ENCODE measurements around the gene SYNCRIP. TPM values are rescaled to one million over a fixed set of nuclear protein-coding genes. Genes with fewer than 3 reads are reported as not detected.

Gene SYNCRIP
- total RNA-seq, 1 donor from 2014 or later: 25.3 TPM

DNA sequence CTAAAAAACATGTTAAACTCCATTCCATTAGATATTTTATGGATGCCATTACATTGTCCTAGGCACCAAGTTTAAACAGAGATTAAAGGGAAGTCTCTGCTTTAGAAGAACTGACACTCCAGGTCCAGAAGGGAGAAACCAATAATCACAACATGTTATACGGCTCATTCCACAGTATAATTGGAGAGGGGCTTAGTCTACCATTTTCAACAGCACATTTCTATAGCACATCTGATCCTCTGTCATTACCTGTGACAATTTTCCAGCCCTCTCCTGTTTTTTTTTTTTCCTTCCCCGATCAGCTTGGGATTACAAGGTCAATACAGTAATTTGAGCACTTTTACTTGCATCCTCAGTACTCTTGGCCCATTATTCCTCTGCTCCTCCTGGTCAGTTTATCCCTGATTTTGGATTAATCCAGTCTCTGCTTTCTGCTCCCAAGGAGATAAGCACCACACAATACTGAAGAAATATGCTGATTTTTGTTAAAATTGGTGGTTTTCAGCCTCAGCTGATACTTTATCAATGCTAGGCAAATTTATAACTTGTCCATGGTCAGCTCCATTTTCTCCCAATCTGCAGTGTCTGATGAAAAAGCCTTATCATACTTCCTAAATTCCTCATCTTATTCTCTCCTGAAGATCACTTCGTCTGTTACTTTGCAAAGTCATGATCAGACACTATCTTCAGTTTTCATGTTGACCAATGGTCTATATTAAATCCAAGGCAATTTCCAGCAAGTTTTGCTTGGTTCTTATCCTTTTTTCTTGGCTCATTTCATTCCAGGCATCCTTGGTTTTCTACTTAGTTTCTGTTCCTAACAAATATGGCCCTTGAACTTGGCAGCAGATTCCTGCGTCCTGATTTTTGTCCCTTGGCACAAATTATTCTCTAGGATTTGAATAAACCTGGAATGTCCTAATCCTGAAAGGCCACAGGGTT is 30.8 kb upstream of the SYNCRIP start:
- Histone ChIP-seq H3K4me1 (peaks cover 0 to 21% of the 10 kb centered on the region in 2 donors), H3K4me3 (no peak overlapping the region), H3K36me3 (peaks cover 0 to 8% of the 10 kb centered on the region in 2 donors), H3K27me3 (no peaks in the 10 kb centered on the region), H3K9me3 (no peaks in the 10 kb centered on the region), H3K27ac (peak overlapping the region in 1 of 2 donors; percentile 4)
- no peak for DNase-seq (ENCODE audit: low spot score in 2 of 2)
- intact Hi-C loops (cut with DNase I): loop anchor here (10.0 kb wide), 1 partner anchor 209 kb away; no protein-coding TSS in a partner anchor
- TF ChIP-seq, protein P1, sequence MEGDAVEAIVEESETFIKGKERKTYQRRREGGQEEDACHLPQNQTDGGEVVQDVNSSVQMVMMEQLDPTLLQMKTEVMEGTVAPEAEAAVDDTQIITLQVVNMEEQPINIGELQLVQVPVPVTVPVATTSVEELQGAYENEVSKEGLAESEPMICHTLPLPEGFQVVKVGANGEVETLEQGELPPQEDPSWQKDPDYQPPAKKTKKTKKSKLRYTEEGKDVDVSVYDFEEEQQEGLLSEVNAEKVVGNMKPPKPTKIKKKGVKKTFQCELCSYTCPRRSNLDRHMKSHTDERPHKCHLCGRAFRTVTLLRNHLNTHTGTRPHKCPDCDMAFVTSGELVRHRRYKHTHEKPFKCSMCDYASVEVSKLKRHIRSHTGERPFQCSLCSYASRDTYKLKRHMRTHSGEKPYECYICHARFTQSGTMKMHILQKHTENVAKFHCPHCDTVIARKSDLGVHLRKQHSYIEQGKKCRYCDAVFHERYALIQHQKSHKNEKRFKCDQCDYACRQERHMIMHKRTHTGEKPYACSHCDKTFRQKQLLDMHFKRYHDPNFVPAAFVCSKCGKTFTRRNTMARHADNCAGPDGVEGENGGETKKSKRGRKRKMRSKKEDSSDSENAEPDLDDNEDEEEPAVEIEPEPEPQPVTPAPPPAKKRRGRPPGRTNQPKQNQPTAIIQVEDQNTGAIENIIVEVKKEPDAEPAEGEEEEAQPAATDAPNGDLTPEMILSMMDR (IDR thresholded peaks at IDR 0.05): no peak

DNA sequence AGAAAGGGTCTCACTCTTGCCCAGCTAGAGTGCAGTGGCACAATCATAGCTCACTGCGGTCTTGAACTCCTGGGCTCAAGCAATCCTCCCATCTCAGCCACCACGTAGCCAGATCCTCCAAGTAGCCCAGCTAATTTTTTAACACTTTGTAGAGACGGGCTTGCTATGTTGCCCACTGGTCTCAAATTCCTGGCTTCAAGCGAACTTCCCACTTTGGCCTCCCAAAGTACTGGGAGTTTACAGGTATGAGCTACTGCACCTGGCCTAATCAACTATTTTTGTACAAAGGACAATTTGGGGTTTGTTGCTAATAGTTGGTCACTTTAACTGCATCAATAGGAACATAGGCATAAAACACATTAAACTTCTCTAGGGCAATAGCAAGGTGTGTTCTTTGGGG is 29.9 kb upstream of the SYNCRIP start:
- H3K4me3 ChIP-seq: no peak overlapping the region
- intact Hi-C loops (cut with DNase I): loop anchor here (10.0 kb wide), 1 partner anchor 208 kb away; no protein-coding TSS in a partner anchor
- H3K27me3 ChIP-seq: no peaks in the 10 kb centered on the region
- TF ChIP-seq, protein P1 (IDR thresholded peaks at IDR 0.05): no peak
- no peaks in the 10 kb centered on the region for H3K9me3 ChIP-seq
- H3K36me3 ChIP-seq: peaks cover 0 to 8% of the 10 kb centered on the region in 2 donors
- H3K27ac ChIP-seq: no peak overlapping the region
- no peak for DNase-seq (ENCODE audit: low spot score in 2 of 2)
- H3K4me1 ChIP-seq: peaks cover 0 to 21% of the 10 kb centered on the region in 2 donors

DNA sequence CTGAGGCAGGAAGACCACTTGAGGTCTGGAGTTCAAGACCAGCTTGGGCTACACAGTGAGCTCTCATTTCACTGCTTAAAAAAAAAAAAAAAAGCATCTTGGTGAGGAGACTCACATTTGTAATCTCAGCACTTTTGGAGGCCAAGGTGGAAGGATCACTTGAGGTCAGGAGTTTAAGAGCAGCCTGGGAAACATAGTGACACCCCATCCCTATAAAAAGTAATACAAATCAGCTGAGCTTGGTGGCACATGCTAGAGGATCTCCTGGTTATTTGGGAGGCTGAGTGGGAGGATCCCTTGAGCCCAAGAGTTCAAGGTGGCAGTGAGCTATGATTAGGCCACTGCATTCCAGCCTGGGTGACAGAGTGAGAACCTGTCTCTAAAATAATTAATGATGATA is 29.4 kb upstream of the SYNCRIP start:
- Histone ChIP-seq H3K27ac (no peak overlapping the region), H3K4me1 (peaks cover 0 to 21% of the 10 kb centered on the region in 2 donors), H3K36me3 (peaks cover 0 to 8% of the 10 kb centered on the region in 2 donors), H3K4me3 (no peak overlapping the region), H3K9me3 (no peaks in the 10 kb centered on the region), H3K27me3 (no peaks in the 10 kb centered on the region)
- TF ChIP-seq, protein P1 (IDR thresholded peaks at IDR 0.05): no peak
- DNase-seq (ENCODE audit: low spot score in 2 of 2): no peak
- intact Hi-C loops (cut with DNase I): loop anchor here (10.0 kb wide), 1 partner anchor 207 kb away; no protein-coding TSS in a partner anchor

DNA sequence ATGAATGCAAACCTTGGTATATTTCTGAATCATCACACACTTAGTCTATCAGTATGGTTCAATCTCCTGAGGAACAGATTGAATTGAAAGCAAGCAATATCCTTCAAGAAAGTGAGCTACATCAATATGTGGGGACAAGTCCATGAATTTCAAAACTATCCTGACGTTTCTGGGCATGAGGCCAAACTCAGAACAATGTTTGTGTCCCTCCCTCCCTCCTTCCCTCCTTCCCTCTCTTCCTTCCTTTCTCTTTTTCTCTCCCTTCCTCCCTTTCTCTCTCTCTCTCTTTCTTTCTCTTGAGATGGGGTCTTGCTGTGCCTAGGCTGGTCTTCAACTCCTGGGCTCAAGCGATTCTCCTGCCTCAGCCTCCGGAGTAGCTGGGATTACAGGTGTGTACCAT is 27.9 kb upstream of the SYNCRIP start:
- Histone ChIP-seq H3K27me3 (no peaks in the 10 kb centered on the region), H3K4me1 (peaks cover 0 to 21% of the 10 kb centered on the region in 2 donors), H3K9me3 (no peaks in the 10 kb centered on the region), H3K27ac (no peak overlapping the region), H3K36me3 (peaks cover 1 to 13% of the 10 kb centered on the region in 2 donors), H3K4me3 (no peak overlapping the region)
- intact Hi-C loops (cut with DNase I): loop anchor here (10.0 kb wide), 1 partner anchor 206 kb away; no protein-coding TSS in a partner anchor
- TF ChIP-seq, protein P1 (IDR thresholded peaks at IDR 0.05): no peak
- DNase-seq (ENCODE audit: low spot score in 2 of 2): no peak

DNA sequence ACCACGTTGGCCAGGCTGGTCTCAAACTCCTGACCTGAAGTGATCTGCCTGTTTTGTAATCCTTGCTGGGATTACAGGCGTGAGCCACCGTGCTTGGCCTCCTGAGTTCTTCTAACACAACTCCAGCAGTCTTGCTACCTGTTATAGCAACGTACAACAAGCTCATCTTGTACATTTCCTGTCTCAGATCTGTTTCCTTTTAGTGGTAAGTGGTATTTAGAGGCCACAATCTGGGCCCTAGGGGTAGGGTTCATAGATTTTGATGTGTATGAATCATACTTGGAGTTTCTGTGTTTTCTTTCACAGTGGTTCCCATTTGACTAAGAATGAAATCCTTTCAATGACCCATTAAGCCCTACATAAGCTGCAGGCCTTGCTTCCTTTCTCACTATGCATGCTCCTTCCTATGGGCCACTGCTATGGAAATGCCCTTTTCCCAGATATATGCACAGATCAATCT is 27.1 kb upstream of the SYNCRIP start:
- H3K27ac ChIP-seq: no peak overlapping the region
- no peak overlapping the region for H3K4me3 ChIP-seq
- H3K36me3 ChIP-seq: peaks cover 6 to 20% of the 10 kb centered on the region in 2 donors
- TF ChIP-seq, protein P1 (IDR thresholded peaks at IDR 0.05): no peak
- intact Hi-C loops (cut with DNase I): loop anchor here (10.0 kb wide), 1 partner anchor 205 kb away; no protein-coding TSS in a partner anchor
- no peaks in the 10 kb centered on the region for H3K27me3 ChIP-seq
- no peak for DNase-seq (ENCODE audit: low spot score in 2 of 2)
- peaks cover 0 to 14% of the 10 kb centered on the region in 2 donors for H3K4me1 ChIP-seq
- no peaks in the 10 kb centered on the region for H3K9me3 ChIP-seq

Data from ascending aorta (tissue), 2 donors.